ENCODE results near the gene PPP1R12B.

PPP1R12B gene

GRCh38 chr1:202348509-202349205 lies at the start of gene PPP1R12B:
TSS of gene PPP1R12B (plus strand) at chr1:202348699. CDS start at chr1:202348852, 153 bp downstream.
- H3K27me3 Mint-ChIP-seq = no peaks in the 10 kb centered on the region
- DNase-seq (peak; percentile 97), ATAC-seq (replicated peaks) (peak; percentile 98)
- H3K9me3 Mint-ChIP-seq = no peaks in the 10 kb centered on the region
- H3K4me3 Mint-ChIP-seq = peak within 1 kb of the TSS; percentile 99
- H3K36me3 Mint-ChIP-seq = no peaks in the 10 kb centered on the region
- peak within 1 kb of the TSS; percentile 98 for H3K27ac Mint-ChIP-seq
- peaks cover 12 to 28% of the 10 kb centered on the region in 2 donors for H3K4me1 Mint-ChIP-seq

GRCh38 chr1:202302166-202302565 lies 46.3 kb upstream of the PPP1R12B start:
- DNase-seq = no peak

GRCh38 chr1:202304375-202304774 lies 44.1 kb upstream of the PPP1R12B start:
- Mint-ChIP-seq H3K9me3 (no peaks in the 10 kb centered on the region), H3K36me3 (no peaks in the 10 kb centered on the region), H3K4me3 (no peak overlapping the region), H3K4me1 (no peaks in the 10 kb centered on the region), H3K27me3 (peaks cover 7 to 18% of the 10 kb centered on the region in 2 donors), H3K27ac (no peak overlapping the region)
- ATAC-seq (replicated peaks) (no peak), DNase-seq (no peak)

More at GRCh38 chr1:202302166-202302565, 46.3 kb upstream of the PPP1R12B start:
- H3K4me3 Mint-ChIP-seq = no peak overlapping the region
- no peaks in the 10 kb centered on the region for H3K36me3 Mint-ChIP-seq
- peaks cover 6 to 24% of the 10 kb centered on the region in 2 donors for H3K27me3 Mint-ChIP-seq
- H3K4me1 Mint-ChIP-seq = no peaks in the 10 kb centered on the region
- no peak overlapping the region for H3K27ac Mint-ChIP-seq
- ATAC-seq (replicated peaks) = no peak
- H3K9me3 Mint-ChIP-seq = no peaks in the 10 kb centered on the region

GRCh38 chr1:202305168-202305567 lies 43.3 kb upstream of the PPP1R12B start:
- no peak for DNase-seq
- no peaks in the 10 kb centered on the region for H3K36me3 Mint-ChIP-seq
- H3K4me1 Mint-ChIP-seq = peaks cover 0 to 3% of the 10 kb centered on the region in 2 donors
- H3K27me3 Mint-ChIP-seq = peaks cover 7 to 18% of the 10 kb centered on the region in 2 donors
- no peak overlapping the region for H3K4me3 Mint-ChIP-seq
- H3K9me3 Mint-ChIP-seq = no peaks in the 10 kb centered on the region
- no peak overlapping the region for H3K27ac Mint-ChIP-seq
- ATAC-seq (replicated peaks) = no peak

- no peaks in the 10 kb centered on the region for H3K36me3 Mint-ChIP-seq
- H3K27me3 Mint-ChIP-seq = peaks cover 15% of the 10 kb centered on the region in 2 donors
- no peak overlapping the region for H3K4me3 Mint-ChIP-seq
- no peak overlapping the region for H3K27ac Mint-ChIP-seq
- ATAC-seq (replicated peaks) (no peak), DNase-seq (no peak)
- peaks cover 0 to 5% of the 10 kb centered on the region in 2 donors for H3K4me1 Mint-ChIP-seq
- no peaks in the 10 kb centered on the region for H3K9me3 Mint-ChIP-seq
Measured at GRCh38 chr1:202306535-202307345, 41.8 kb upstream of the PPP1R12B start.

- Mint-ChIP-seq H3K4me1 (peaks cover 0 to 5% of the 10 kb centered on the region in 2 donors), H3K36me3 (no peaks in the 10 kb centered on the region), H3K9me3 (no peaks in the 10 kb centered on the region), H3K27ac (no peak overlapping the region), H3K4me3 (no peak overlapping the region), H3K27me3 (peaks cover 21% of the 10 kb centered on the region in 2 donors)
- ATAC-seq (replicated peaks) (no peak), DNase-seq (no peak)
Measured at GRCh38 chr1:202310071-202310725, 38.3 kb upstream of the PPP1R12B start.

GRCh38 chr1:202310746-202311145 lies 37.8 kb upstream of the PPP1R12B start:
- Mint-ChIP-seq H3K4me1 (peaks cover 0 to 5% of the 10 kb centered on the region in 2 donors), H3K27ac (no peak overlapping the region), H3K27me3 (peaks cover 21 to 25% of the 10 kb centered on the region in 2 donors), H3K4me3 (no peak overlapping the region), H3K9me3 (no peaks in the 10 kb centered on the region), H3K36me3 (no peaks in the 10 kb centered on the region)
- DNase-seq (no peak), ATAC-seq (replicated peaks) (no peak)

- Mint-ChIP-seq H3K36me3 (no peaks in the 10 kb centered on the region), H3K27ac (no peak overlapping the region), H3K4me3 (no peak overlapping the region), H3K27me3 (peaks cover 21 to 29% of the 10 kb centered on the region in 2 donors), H3K4me1 (peaks cover 0 to 5% of the 10 kb centered on the region in 2 donors), H3K9me3 (no peaks in the 10 kb centered on the region)
- ATAC-seq (replicated peaks) (no peak), DNase-seq (no peak)
Measured at GRCh38 chr1:202311875-202312635, 36.4 kb upstream of the PPP1R12B start.

GRCh38 chr1:202315576-202316168 lies 32.8 kb upstream of the PPP1R12B start:
- Mint-ChIP-seq H3K9me3 (no peaks in the 10 kb centered on the region), H3K27ac (no peak overlapping the region), H3K27me3 (peaks cover 33 to 44% of the 10 kb centered on the region in 2 donors), H3K4me3 (no peak overlapping the region), H3K36me3 (no peaks in the 10 kb centered on the region), H3K4me1 (no peaks in the 10 kb centered on the region)
- DNase-seq = peak; percentile 52
- peak; percentile 86 to 95 for ATAC-seq (replicated peaks)

- Mint-ChIP-seq H3K36me3 (no peaks in the 10 kb centered on the region), H3K27me3 (peaks cover 32 to 48% of the 10 kb centered on the region in 2 donors), H3K9me3 (no peaks in the 10 kb centered on the region), H3K4me1 (no peaks in the 10 kb centered on the region), H3K27ac (no peak overlapping the region), H3K4me3 (no peak overlapping the region)
- ATAC-seq (replicated peaks) = no peak
- DNase-seq = no peak
Measured at GRCh38 chr1:202316186-202316585, 32.3 kb upstream of the PPP1R12B start.

- DNase-seq (no peak), ATAC-seq (replicated peaks) (no peak)
- Mint-ChIP-seq H3K27me3 (peaks cover 28 to 41% of the 10 kb centered on the region in 2 donors), H3K9me3 (no peaks in the 10 kb centered on the region), H3K4me3 (no peak overlapping the region), H3K4me1 (no peaks in the 10 kb centered on the region), H3K36me3 (no peaks in the 10 kb centered on the region), H3K27ac (no peak overlapping the region)
Measured at GRCh38 chr1:202317941-202318925, 30.3 kb upstream of the PPP1R12B start.

GRCh38 chr1:202319381-202320080 lies 29.0 kb upstream of the PPP1R12B start:
- ATAC-seq (replicated peaks) (no peak), DNase-seq (no peak)
- Mint-ChIP-seq H3K36me3 (no peaks in the 10 kb centered on the region), H3K4me3 (no peak overlapping the region), H3K9me3 (no peaks in the 10 kb centered on the region), H3K4me1 (no peaks in the 10 kb centered on the region), H3K27ac (no peak overlapping the region), H3K27me3 (peaks cover 23 to 33% of the 10 kb centered on the region in 2 donors)
